MG63 (cell line): ENCODE measurements around the gene KCNQ1OT1. TPM values are rescaled to one million over a fixed set of nuclear protein-coding genes. Genes with fewer than 3 reads are reported as not detected.

Experiments
- DNase-seq: peaks from one replicate; pipeline ENCODE4 v3.0.0-alpha.2; 2020
- H3K27me3 ChIP-seq: fragments of 250-450 bp; sonication (Bioruptor Pico); 2 replicates; pipeline ENCODE4 v1.5.1; 2020; ENCODE audit warnings: mild to moderate bottlenecking, moderate library complexity
- H3K36me3 ChIP-seq: fragments of 250-450 bp; sonication (Bioruptor Pico); 2 replicates; pipeline ENCODE4 v1.5.1; 2020; ENCODE audit warnings: mild to moderate bottlenecking, moderate library complexity
- H3K4me3 ChIP-seq: fragments of 250-450 bp; sonication (Bioruptor Pico); 2 replicates; pipeline ENCODE4 v1.5.1; 2020; ENCODE audit warnings: mild to moderate bottlenecking, moderate library complexity
- H3K9me3 ChIP-seq: fragments of 250-450 bp; sonication (Bioruptor Pico); 2 replicates; pipeline ENCODE4 v1.5.1; 2020; ENCODE audit warnings: mild to moderate bottlenecking, moderate library complexity
- total RNA-seq: library from RNA; depleted of rRNA; stranded (reverse); fragments of >200 nt; shearing (Covaris generic); gene quantifications from 2 replicates; pipeline ENCODE4 v1.2.3, GENCODE V29; 2014; ENCODE audit warnings: low replicate concordance

The KCNQ1OT1 gene
- total RNA-seq, 1 experiment from 2014 or later = 0.16 TPM

- no peaks in the 10 kb centered on the region for H3K27me3 ChIP-seq
- H3K4me3 ChIP-seq = no peak overlapping the region
- H3K36me3 ChIP-seq = no peaks in the 10 kb centered on the region
- no peaks in the 10 kb centered on the region for H3K9me3 ChIP-seq
- DNase-seq = no peak
These were observed 117.3 kb downstream of the KCNQ1OT1 start for GRCh38 chr11:2582351-2582945.

GRCh38 chr11:2581931-2582350, 117.9 kb downstream of the KCNQ1OT1 start:
- DNase-seq = no peak
- Histone ChIP-seq H3K4me3 (no peak overlapping the region), H3K9me3 (no peaks in the 10 kb centered on the region), H3K36me3 (no peaks in the 10 kb centered on the region), H3K27me3 (no peaks in the 10 kb centered on the region)

- no peak for DNase-seq
- Histone ChIP-seq H3K36me3 (no peaks in the 10 kb centered on the region), H3K4me3 (no peak overlapping the region)
These were observed 118.5 kb downstream of the KCNQ1OT1 start for GRCh38 chr11:2581151-2581930.

GRCh38 chr11:2580571-2581001, 119.2 kb downstream of the KCNQ1OT1 start:
- H3K4me3 ChIP-seq = no peak overlapping the region

More at GRCh38 chr11:2581151-2581930, 118.5 kb downstream of the KCNQ1OT1 start:
- Histone ChIP-seq H3K9me3 (no peaks in the 10 kb centered on the region), H3K27me3 (no peaks in the 10 kb centered on the region)

GRCh38 chr11:2580061-2580421, 119.8 kb downstream of the KCNQ1OT1 start:
- no peak overlapping the region for H3K4me3 ChIP-seq
- no peaks in the 10 kb centered on the region for H3K9me3 ChIP-seq
- no peaks in the 10 kb centered on the region for H3K27me3 ChIP-seq
- no peak for DNase-seq
- no peaks in the 10 kb centered on the region for H3K36me3 ChIP-seq

More at GRCh38 chr11:2580571-2581001, 119.2 kb downstream of the KCNQ1OT1 start:
- Histone ChIP-seq H3K36me3 (no peaks in the 10 kb centered on the region), H3K27me3 (no peaks in the 10 kb centered on the region), H3K9me3 (no peaks in the 10 kb centered on the region)
- DNase-seq = no peak

- no peaks in the 10 kb centered on the region for H3K36me3 ChIP-seq
- H3K4me3 ChIP-seq = no peak overlapping the region
- DNase-seq = no peak
- H3K9me3 ChIP-seq = no peaks in the 10 kb centered on the region
- H3K27me3 ChIP-seq = no peaks in the 10 kb centered on the region
These were observed 120.3 kb downstream of the KCNQ1OT1 start for GRCh38 chr11:2579315-2580060.

GRCh38 chr11:2578929-2579270, 120.9 kb downstream of the KCNQ1OT1 start:
- no peak for DNase-seq
- H3K4me3 ChIP-seq = no peak overlapping the region
- H3K9me3 ChIP-seq = no peaks in the 10 kb centered on the region
- H3K27me3 ChIP-seq = no peaks in the 10 kb centered on the region
- no peaks in the 10 kb centered on the region for H3K36me3 ChIP-seq

- Histone ChIP-seq H3K4me3 (no peak overlapping the region), H3K36me3 (no peaks in the 10 kb centered on the region), H3K9me3 (no peaks in the 10 kb centered on the region), H3K27me3 (no peaks in the 10 kb centered on the region)
- no peak for DNase-seq
These were observed 121.5 kb downstream of the KCNQ1OT1 start for GRCh38 chr11:2577991-2578928.

GRCh38 chr11:2577031-2577990, 122.5 kb downstream of the KCNQ1OT1 start:
- Histone ChIP-seq H3K9me3 (no peaks in the 10 kb centered on the region), H3K27me3 (no peaks in the 10 kb centered on the region), H3K36me3 (no peaks in the 10 kb centered on the region), H3K4me3 (no peak overlapping the region)
- DNase-seq = no peak

- Histone ChIP-seq H3K4me3 (no peak overlapping the region), H3K9me3 (no peaks in the 10 kb centered on the region), H3K36me3 (no peaks in the 10 kb centered on the region), H3K27me3 (no peaks in the 10 kb centered on the region)
- no peak for DNase-seq
These were observed 123.2 kb downstream of the KCNQ1OT1 start for GRCh38 chr11:2576549-2576948.

- no peak for DNase-seq
- Histone ChIP-seq H3K4me3 (no peak overlapping the region), H3K27me3 (no peaks in the 10 kb centered on the region), H3K36me3 (no peaks in the 10 kb centered on the region), H3K9me3 (no peaks in the 10 kb centered on the region)
These were observed 123.7 kb downstream of the KCNQ1OT1 start for GRCh38 chr11:2576111-2576510.

GRCh38 chr11:2575591-2576051, 124.2 kb downstream of the KCNQ1OT1 start:
- Histone ChIP-seq H3K4me3 (no peak overlapping the region), H3K9me3 (no peaks in the 10 kb centered on the region), H3K27me3 (no peaks in the 10 kb centered on the region), H3K36me3 (no peaks in the 10 kb centered on the region)
- DNase-seq = no peak

GRCh38 chr11:2574553-2575535, 125.0 kb downstream of the KCNQ1OT1 start:
- Histone ChIP-seq H3K27me3 (no peaks in the 10 kb centered on the region), H3K9me3 (no peaks in the 10 kb centered on the region), H3K4me3 (no peak overlapping the region), H3K36me3 (no peaks in the 10 kb centered on the region)
- no peak for DNase-seq

- no peaks in the 10 kb centered on the region for H3K27me3 ChIP-seq
- DNase-seq = no peak
- no peaks in the 10 kb centered on the region for H3K36me3 ChIP-seq
- H3K9me3 ChIP-seq = no peaks in the 10 kb centered on the region
- H3K4me3 ChIP-seq = no peak overlapping the region
These were observed 125.7 kb downstream of the KCNQ1OT1 start for GRCh38 chr11:2574043-2574552.
